GM23338 (cell line): ENCODE data around the gene JARID2. TPM values are rescaled to one million over a fixed set of nuclear protein-coding genes. Genes with fewer than 3 reads are reported as not detected.
A peak's percentile ranks its signal among the peaks of the same experiment; 100 is the strongest.

Experiments used
- ATAC-seq: fragments of 200-7000 bp; cut with Tn5 transposase; 3 replicates; pipeline ENCODE4 v1.9.1; 2020
- DNase-seq: peaks from one replicate; pipeline ENCODE4 v3.0.0-alpha.2; 2015; ENCODE audit warnings: low spot score
- H2AFZ ChIP-seq: fragments of 200-600 bp; sonication (generic); 2 replicates; pipeline ENCODE4 v1.8.0; 2016; ENCODE audit warnings: antibody characterized with exemption, mild to moderate bottlenecking, moderate library complexity
- H3F3A ChIP-seq: fragments of 200-600 bp; sonication (generic); replicated peaks from 2 replicates; pipeline ENCODE4 v1.8.0; 2017; ENCODE audit warnings: antibody characterized with exemption, mixed run types, low read depth
- H3K27ac ChIP-seq: fragments of 200-600 bp; sonication (generic); 2 replicates; pipeline ENCODE4 v1.6.1; 2016; ENCODE audit warnings: low read depth
- H3K27me3 ChIP-seq: fragments of 200-600 bp; sonication (generic); 2 replicates; pipeline ENCODE4 v1.8.0; 2016; ENCODE audit warnings: mild to moderate bottlenecking, mixed run types, moderate library complexity; ENCODE audit not compliant: insufficient read depth
- H3K36me3 ChIP-seq: fragments of 200-600 bp; sonication (generic); 2 replicates; pipeline ENCODE4 v1.8.0; 2016; ENCODE audit warnings: mild to moderate bottlenecking; ENCODE audit not compliant: insufficient read depth
- H3K4me1 ChIP-seq: fragments of 200-600 bp; sonication (generic); 2 replicates; pipeline ENCODE4 v1.8.0; 2016; ENCODE audit warnings: mild to moderate bottlenecking, moderate library complexity; ENCODE audit not compliant: insufficient read depth
- H3K4me2 ChIP-seq: fragments of 200-600 bp; sonication (generic); 2 replicates; pipeline ENCODE4 v1.7.1; 2017; ENCODE audit warnings: mixed run types
- H3K4me3 ChIP-seq: fragments of 200-600 bp; sonication (generic); 2 replicates; pipeline ENCODE4 v1.6.1; 2016; ENCODE audit warnings: mixed run types
- H3K79me2 ChIP-seq: fragments of 200-600 bp; sonication (generic); replicated peaks from 2 replicates; pipeline ENCODE4 v1.8.0; 2017; ENCODE audit warnings: mild to moderate bottlenecking; ENCODE audit not compliant: insufficient read depth
- H3K9me2 ChIP-seq: fragments of 200-600 bp; sonication (generic); 2 replicates; pipeline ENCODE4 v1.8.0; 2017; ENCODE audit not compliant: insufficient read depth
- H4K20me1 ChIP-seq: fragments of 200-600 bp; sonication (generic); replicated peaks from 2 replicates; pipeline ENCODE4 v1.8.0; 2017; ENCODE audit warnings: mild to moderate bottlenecking; ENCODE audit not compliant: insufficient read depth
- H3K27ac Mint-ChIP-seq: 2 replicates; pipeline ENCODE4 v1.8.0; 2020; ENCODE audit warnings: inconsistent platforms, mild to moderate bottlenecking, moderate library complexity, mixed read lengths
- H3K27me3 Mint-ChIP-seq: 3 replicates; pipeline ENCODE4 v1.8.0; 2022; ENCODE audit warnings: low read depth, mild to moderate bottlenecking, moderate library complexity, mixed read lengths, inconsistent platforms; ENCODE audit not compliant: insufficient read depth, poor library complexity
- H3K36me3 Mint-ChIP-seq: 3 replicates; pipeline ENCODE4 v1.8.0; 2021; ENCODE audit warnings: low read depth, mild to moderate bottlenecking, inconsistent platforms, moderate library complexity, mixed read lengths
- H3K4me1 Mint-ChIP-seq: 3 replicates; pipeline ENCODE4 v1.8.0; 2020; ENCODE audit warnings: mild to moderate bottlenecking, inconsistent platforms, mixed read lengths
- H3K4me3 Mint-ChIP-seq: 3 replicates; pipeline ENCODE4 v1.8.0; 2021; ENCODE audit warnings: moderate library complexity, mild to moderate bottlenecking, inconsistent platforms, mixed read lengths
- H3K9me3 Mint-ChIP-seq: 3 replicates; pipeline ENCODE4 v1.8.0; 2020; ENCODE audit warnings: moderate library complexity, mild to moderate bottlenecking, inconsistent platforms, mixed read lengths
- CREB1 ChIP-seq: fragments of 250-450 bp; sonication (Bioruptor Pico); IDR thresholded peaks from 2 replicates; pipeline ENCODE4 v1.5.0; 2020; ENCODE audit warnings: low read depth, mild to moderate bottlenecking, moderate library complexity
- CTCF ChIP-seq, 2 experiments: fragments of 200-600 bp in 1 of 2; sonication (generic) in 1 of 2; conservative IDR thresholded peaks; 2 replicates each; pipeline versions ENCODE4 v1.5.1 to v1.6.1; 2016 to 2017; ENCODE audit warnings: antibody characterized with exemption in 2 of 2, low read depth in 2 of 2, mild to moderate bottlenecking in 2 of 2, moderate library complexity in 1 of 2
- ETS1 ChIP-seq: IDR thresholded peaks from 2 replicates; pipeline ENCODE4 v1.6.1; 2016; ENCODE audit warnings: antibody characterized with exemption
- EZH2 ChIP-seq: fragments of 200-600 bp; sonication (generic); IDR thresholded peaks from one replicate; pipeline ENCODE4 v1.8.0; 2017; ENCODE audit warnings: antibody characterized with exemption, mild to moderate bottlenecking, low read depth; ENCODE audit not compliant: unreplicated experiment
- EZH2phosphoT487 ChIP-seq: fragments of 200-600 bp; sonication (generic); IDR thresholded peaks from one replicate; pipeline ENCODE4 v1.8.1; 2018; ENCODE audit warnings: antibody characterized with exemption; ENCODE audit not compliant: unreplicated experiment
- JUNB ChIP-seq: IDR thresholded peaks from one replicate; pipeline ENCODE4 v1.6.1; 2016; ENCODE audit warnings: antibody characterized with exemption; ENCODE audit not compliant: unreplicated experiment
- NANOG ChIP-seq: IDR thresholded peaks from 2 replicates; pipeline ENCODE4 v1.6.1; 2016; ENCODE audit warnings: antibody characterized with exemption, borderline replicate concordance
- STAT1 ChIP-seq: IDR thresholded peaks from one replicate; pipeline ENCODE4 v1.6.1; 2016; ENCODE audit warnings: antibody characterized with exemption; ENCODE audit not compliant: unreplicated experiment
- ZNF114 ChIP-seq: fragments of 250-450 bp; sonication (Bioruptor Pico); IDR thresholded peaks from 2 replicates; pipeline ENCODE4 v1.5.0; 2020; ENCODE audit warnings: mild to moderate bottlenecking, moderate library complexity
- polyA plus RNA-seq: library from polyadenylated mRNA; unstranded; fragments of >200 nt; fragmentation: Nextera tagmentation; extraction: Ambion mirVana; gene quantifications from 2 replicates; pipeline ENCODE4 v1.2.1, GENCODE V29; 2016
- total RNA-seq: library from RNA; depleted of rRNA; stranded (reverse); fragments of >200 nt; shearing (Covaris generic); gene quantifications from 2 replicates; pipeline ENCODE4 v1.2.3, GENCODE V29; 2014

Gene JARID2
- total and polyA plus RNA-seq, 2 experiments from 2014 or later, result 92.8 to 196 TPM

- TF ChIP-seq CREB1 (CRISPR knock-in tag) (no peak), JUNB (no peak), NANOG (no peak), STAT1 (no peak), ETS1 (no peak)
Measured at GRCh38 chr6:15440040-15440439, 194.2 kb downstream of the JARID2 start (continued).

- no peak overlapping the region for H3K4me3 ChIP-seq
- no peak overlapping the region for H3K27ac Mint-ChIP-seq
Measured at GRCh38 chr6:15441215-15441868, 195.5 kb downstream of the JARID2 start.

More at GRCh38 chr6:15441215-15441868, 195.5 kb downstream of the JARID2 start:
- peaks cover 92% of the 10 kb centered on the region for H3K4me1 ChIP-seq
- H4K20me1 ChIP-seq, result peaks cover 94% of the 10 kb centered on the region
- ATAC-seq (peak; percentile 17), DNase-seq (peak; percentile 78)
- H3F3A ChIP-seq, result peaks cover 9% of the 10 kb centered on the region; the same call in 1 of the 2 replicates
- no peaks in the 10 kb centered on the region; the same call in 2 of the 3 replicates for H3K36me3 Mint-ChIP-seq
- TF ChIP-seq NANOG (no peak), CTCF (conservative IDR thresholded peaks at IDR 0.05; ENCODE audit: low read depth in 2 of 2) (peak; percentile 70 to 80), EZH2phosphoT487 (no peak), ZNF114 (no peak), EZH2 (no peak)
- H3K27me3 Mint-ChIP-seq, result peaks cover 53% of the 10 kb centered on the region
- H3K27ac ChIP-seq, result no peak overlapping the region
- H3K4me2 ChIP-seq, result no peak overlapping the region
- H3K27me3 ChIP-seq, result no peaks in the 10 kb centered on the region
- no peaks in the 10 kb centered on the region for H3K9me2 ChIP-seq
- no peak overlapping the region for H3K4me3 Mint-ChIP-seq
- peaks cover 93% of the 10 kb centered on the region for H3K4me1 Mint-ChIP-seq
- peaks cover 100% of the 10 kb centered on the region for H3K79me2 ChIP-seq
- no peaks in the 10 kb centered on the region; the same call in 1 of the 3 replicates for H3K9me3 Mint-ChIP-seq
- H2AFZ ChIP-seq, result no peak overlapping the region
- H3K36me3 ChIP-seq, result peaks cover 5% of the 10 kb centered on the region; the same call in 1 of the 2 replicates
